Epithelial cell of prostate (primary cell): ENCODE data around the gene TMEM170A.
"Not testable (repeated sequence)": the region's sequence is repeated elsewhere in the genome, so short reads cannot be mapped to it uniquely, and the experiment has no call there.

Experiments used
- DNase-seq: peaks from one replicate; pipeline ENCODE4 v3.0.0-alpha.2; 2011; ENCODE audit warnings: low read depth, low spot score
- H3K27ac ChIP-seq: fragments of 450-650 bp; 2 replicates; pipeline ENCODE4 v1.5.1; 2017; ENCODE audit warnings: mild to moderate bottlenecking

TMEM170A gene

GRCh38 chr16:75482434-75483205 lies 18.1 kb upstream of the TMEM170A start:
- no peak for DNase-seq
- H3K27ac ChIP-seq = peak overlapping the region; percentile 96

- no peak overlapping the region for H3K27ac ChIP-seq
- DNase-seq = no peak
These were observed 17.0 kb upstream of the TMEM170A start for GRCh38 chr16:75481475-75481874.

DNA sequence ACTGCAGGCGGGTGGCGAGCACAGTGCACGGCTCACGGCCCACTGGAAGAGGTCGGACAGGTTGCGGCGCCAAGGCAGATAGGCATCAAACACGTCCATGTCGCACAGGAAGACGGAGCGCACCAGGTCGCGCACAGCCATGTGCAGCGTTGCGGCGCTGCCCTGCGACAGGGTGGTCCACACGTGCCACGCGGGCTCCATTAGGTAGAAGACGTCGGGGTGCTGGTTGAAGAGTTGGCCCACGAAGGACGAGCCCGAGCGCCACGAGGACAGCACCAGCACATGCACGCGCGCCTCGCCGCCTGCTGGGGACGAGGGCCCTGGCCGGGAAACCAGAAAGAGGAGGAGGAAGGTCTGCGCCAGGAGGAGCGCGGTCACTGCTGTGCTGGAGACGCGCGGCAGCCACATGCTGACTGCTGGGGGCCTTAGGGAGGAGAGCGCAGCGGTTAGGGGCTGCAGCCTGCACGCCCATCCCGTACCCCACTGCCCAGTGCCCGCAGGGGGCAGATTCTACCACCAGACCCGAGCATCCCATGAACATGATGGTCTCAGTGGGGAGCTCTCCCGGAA lies 15.0 kb upstream of the TMEM170A start:
- no peak overlapping the region for H3K27ac ChIP-seq
- no peak for DNase-seq

GRCh38 chr16:75478480-75479345 lies 14.2 kb upstream of the TMEM170A start:
- H3K27ac ChIP-seq = no peak overlapping the region
- DNase-seq = no peak

GRCh38 chr16:75477680-75478473 lies 13.4 kb upstream of the TMEM170A start:
- no peak for DNase-seq
- H3K27ac ChIP-seq = peak overlapping the region; percentile 45

DNA sequence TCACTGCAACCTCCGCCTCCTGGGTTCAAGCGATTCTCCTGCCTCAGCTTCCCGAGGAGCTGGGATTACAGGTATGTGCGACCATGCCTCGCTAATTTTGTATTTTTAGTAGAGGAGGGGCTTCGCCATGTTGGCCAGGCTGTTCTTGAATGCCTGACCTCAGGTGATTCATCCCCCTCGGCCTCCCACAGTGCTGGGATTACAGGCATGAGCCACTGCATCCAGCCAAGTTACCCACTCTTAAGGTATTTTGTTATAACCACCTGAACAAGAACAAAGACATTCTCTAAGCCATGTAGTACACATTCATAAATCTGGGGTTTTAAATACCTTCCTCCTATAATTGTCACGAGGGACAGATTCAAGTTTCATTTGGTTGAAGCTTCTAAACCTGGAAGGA lies 12.3 kb upstream of the TMEM170A start:
- peak overlapping the region; percentile 45 for H3K27ac ChIP-seq
- DNase-seq = no peak

DNA sequence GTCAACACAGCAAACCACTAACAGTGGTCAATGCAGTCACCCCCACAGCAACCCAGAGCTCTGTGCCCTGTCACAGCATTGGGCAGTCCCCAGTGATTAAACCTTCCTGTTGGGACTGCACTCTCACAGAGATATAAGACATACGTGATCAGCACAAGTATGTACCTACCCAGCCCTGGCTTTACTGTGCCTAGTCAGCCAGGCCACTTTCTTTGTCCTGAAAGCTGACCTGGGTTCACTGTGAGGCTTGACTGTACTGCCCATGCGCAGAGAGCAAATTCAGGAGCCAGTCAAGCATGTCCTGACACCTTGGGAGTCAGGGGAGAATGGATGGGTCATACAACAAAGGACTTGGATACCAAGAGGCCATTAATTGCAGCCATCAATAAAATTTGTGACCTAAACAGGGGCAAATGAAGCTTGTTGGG lies 10.9 kb upstream of the TMEM170A start:
- H3K27ac ChIP-seq = no peak overlapping the region
- no peak for DNase-seq

DNA sequence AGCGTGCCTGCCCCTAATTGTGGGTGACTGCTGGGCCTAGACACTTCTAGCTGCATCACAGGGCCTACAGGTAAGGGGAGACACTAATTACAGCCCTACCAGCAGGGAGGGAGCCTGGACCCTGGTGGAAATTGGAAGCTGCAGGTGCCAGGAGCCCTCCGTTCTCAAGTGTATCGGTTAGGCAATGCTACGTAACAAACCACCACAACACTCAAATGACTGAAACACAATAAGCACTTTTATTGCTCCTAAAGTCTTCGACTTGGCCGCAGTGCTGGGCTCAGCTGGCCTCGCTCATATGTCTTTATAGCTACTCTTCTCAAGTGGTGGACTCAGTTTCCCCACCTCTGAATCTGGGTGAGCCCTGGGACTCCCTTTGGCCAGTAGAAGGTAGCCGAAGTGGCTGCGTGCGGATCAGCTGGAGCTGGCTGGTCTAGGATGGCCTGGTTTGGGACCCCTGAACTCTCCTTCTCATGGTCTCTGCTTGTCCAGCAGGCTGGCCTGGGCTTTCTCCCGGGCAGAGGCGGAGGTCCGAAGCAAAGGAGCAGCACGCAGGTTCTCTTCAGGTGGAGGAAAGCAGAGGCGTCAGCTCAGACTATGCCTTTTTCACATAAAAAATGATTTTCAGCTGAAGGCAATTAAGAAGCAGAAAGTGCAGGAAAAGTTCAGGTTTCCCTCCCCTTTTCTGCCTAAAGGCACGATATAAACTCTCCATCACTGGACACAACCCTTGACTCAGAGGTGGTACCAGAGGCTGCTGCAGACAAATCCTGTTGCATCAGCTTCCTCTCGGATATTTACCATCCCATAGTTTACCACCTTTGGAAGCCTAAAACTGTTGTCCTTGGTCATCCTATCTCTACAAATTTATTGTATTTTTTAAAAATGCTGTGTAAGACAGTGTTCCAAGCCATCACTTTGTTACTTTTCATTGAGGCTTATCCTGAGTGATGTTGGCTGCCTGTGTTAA lies 8.7 kb upstream of the TMEM170A start:
- peak overlapping the region; percentile 36 for H3K27ac ChIP-seq
- DNase-seq = no peak

DNA sequence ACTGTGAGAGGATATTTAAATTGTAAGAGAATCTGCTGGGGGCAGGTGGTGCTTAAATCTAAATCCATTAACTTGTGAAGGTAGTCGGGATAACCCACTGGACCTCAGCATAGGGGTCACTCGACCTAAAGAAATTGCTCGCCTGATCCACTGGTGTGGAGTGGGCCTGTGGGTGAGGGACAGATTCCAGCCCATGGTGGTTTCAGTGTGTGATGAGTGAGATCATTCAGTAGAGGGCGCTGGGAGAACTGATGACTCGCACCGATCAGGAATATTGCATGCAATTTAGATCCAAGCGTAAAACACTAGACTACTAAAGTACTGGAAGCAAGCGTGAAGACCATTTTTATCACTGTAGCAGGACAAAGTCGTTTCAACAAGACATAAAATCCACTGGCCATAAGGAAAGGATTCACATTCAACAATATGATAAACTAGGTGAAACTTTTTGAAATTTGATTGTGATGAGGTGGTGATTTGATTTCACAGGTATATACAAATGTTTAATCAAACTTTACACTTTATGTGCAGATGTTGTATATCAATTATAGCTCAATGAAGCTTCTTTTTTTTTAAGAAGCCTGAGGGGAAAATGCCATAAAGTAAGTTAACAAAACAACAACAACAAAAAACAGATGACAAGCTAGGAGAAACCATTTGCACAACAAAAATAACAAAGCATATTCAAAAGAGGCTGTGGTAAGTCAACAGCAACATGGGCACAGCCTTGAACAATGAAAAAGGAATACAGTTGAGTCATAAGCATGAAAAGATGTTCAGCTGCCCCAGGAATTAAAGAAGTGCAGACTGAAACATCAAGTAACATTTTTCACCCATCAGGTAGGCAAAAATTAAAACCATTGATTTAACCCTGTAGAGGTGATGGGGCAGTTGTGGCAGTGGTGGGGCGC lies 7.5 kb upstream of the TMEM170A start:
- peak overlapping the region; percentile 36 for H3K27ac ChIP-seq
- DNase-seq = no peak

DNA sequence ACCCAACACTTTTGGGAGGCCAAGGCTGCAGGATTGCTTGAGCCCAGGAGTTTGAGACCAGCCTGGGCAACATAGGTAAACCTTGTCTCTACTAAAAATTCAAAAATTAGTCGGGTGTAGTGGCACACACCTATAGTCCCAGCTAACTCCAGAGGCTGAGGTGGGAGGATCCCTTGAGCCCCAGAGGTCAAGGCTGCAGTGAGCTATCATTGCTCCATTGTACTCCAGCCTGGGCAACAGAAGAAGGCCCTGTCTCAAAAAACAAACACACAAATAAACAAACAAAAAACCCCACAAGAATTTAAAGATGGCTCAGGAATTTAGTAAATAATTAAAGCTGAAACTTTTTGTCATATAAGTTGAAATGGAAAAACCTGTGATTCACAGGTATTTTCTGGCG lies 2.3 kb upstream of the TMEM170A start:
- no peak for DNase-seq
- no peak overlapping the region for H3K27ac ChIP-seq

GRCh38 chr16:75463389-75464121 lies 934 bp downstream of the TMEM170A start:
- peak overlapping the region; percentile 80 for H3K27ac ChIP-seq
- DNase-seq = not testable (repeated sequence)

GRCh38 chr16:75462806-75463205 lies 1.7 kb downstream of the TMEM170A start:
- H3K27ac ChIP-seq = no peak overlapping the region
- DNase-seq = no peak

GRCh38 chr16:75461575-75461974 lies 2.9 kb downstream of the TMEM170A start:
- DNase-seq = no peak
- H3K27ac ChIP-seq = no peak overlapping the region

- H3K27ac ChIP-seq = no peak overlapping the region
- no peak for DNase-seq
These were observed 4.0 kb downstream of the TMEM170A start for GRCh38 chr16:75460446-75460845.

GRCh38 chr16:75459691-75460090 lies 4.8 kb downstream of the TMEM170A start:
- no peak for DNase-seq
- no peak overlapping the region for H3K27ac ChIP-seq

- H3K27ac ChIP-seq = no peak overlapping the region
- no peak for DNase-seq
These were observed 6.0 kb downstream of the TMEM170A start for GRCh38 chr16:75458439-75458838.

- no peak for DNase-seq
- H3K27ac ChIP-seq = no peak overlapping the region
These were observed 6.5 kb downstream of the TMEM170A start for GRCh38 chr16:75458029-75458428.
